OCI-LY7 (cell line): ENCODE results near the gene NRXN2. TPM values are rescaled to one million over a fixed set of nuclear protein-coding genes. Genes with fewer than 3 reads are reported as not detected.

ENCODE experiments used
- BruUV-seq: library from RNA; stranded (reverse); fragments of 400-500 nt; replicated peaks from 2 replicates; lab custom pipeline; 2021; lab: Mats Ljungman, UMichigan
- CTCF ChIA-PET: fragments of 300-600 bp; sonication (Branson Sonifier 250); formaldehyde crosslinking; loops from one replicate; lab custom pipeline; 2022; ENCODE audit warnings: antibody characterized with exemption; ENCODE audit not compliant: unreplicated experiment; lab: Charles Lee
- POLR2A ChIA-PET: fragments of 300-600 bp; sonication (Branson Sonifier 250); formaldehyde crosslinking; loops from one replicate; lab custom pipeline; 2022; ENCODE audit warnings: antibody characterized with exemption; lab: Charles Lee
- DNase-seq: peaks from one replicate; pipeline ENCODE4 v3.0.0-alpha.2; 2015; ENCODE audit warnings: low spot score
- H2AFZ ChIP-seq: fragments of 200-600 bp; sonication (generic), shearing (Covaris generic); 2 replicates; pipeline ENCODE4 v1.6.1; 2014; ENCODE audit warnings: mild to moderate bottlenecking, antibody characterized with exemption, low read length, moderate library complexity
- H3K27ac ChIP-seq: fragments of 200-600 bp; sonication (generic); 2 replicates; pipeline ENCODE4 v1.5.1; 2014; ENCODE audit warnings: mixed run types, low read depth, mild to moderate bottlenecking, moderate library complexity, low read length, inconsistent platforms; ENCODE audit not compliant: poor library complexity, severe bottlenecking
- H3K36me3 ChIP-seq: fragments of 200-600 bp; sonication (generic); 2 replicates; pipeline ENCODE4 v1.6.1; 2014; ENCODE audit warnings: mild to moderate bottlenecking, antibody characterized with exemption, low read length, moderate library complexity, mixed read lengths; ENCODE audit not compliant: insufficient read depth
- H3K4me1 ChIP-seq: fragments of 200-600 bp; sonication (generic); 2 replicates; pipeline ENCODE4 v1.5.1; 2014; ENCODE audit warnings: mild to moderate bottlenecking, low read length; ENCODE audit not compliant: insufficient read depth, poor library complexity, severe bottlenecking
- H3K4me2 ChIP-seq: fragments of 200-600 bp; sonication (generic); 2 replicates; pipeline ENCODE4 v1.6.1; 2014; ENCODE audit warnings: mild to moderate bottlenecking, low read length
- H3K4me3 ChIP-seq: fragments of 200-600 bp; sonication (generic); 2 replicates; pipeline ENCODE4 v1.5.1; 2014; ENCODE audit warnings: mild to moderate bottlenecking, low read depth, low read length; ENCODE audit not compliant: poor library complexity, severe bottlenecking
- H3K79me2 ChIP-seq: fragments of 200-600 bp; sonication (generic); 2 replicates; pipeline ENCODE4 v1.6.1; 2016; ENCODE audit warnings: low read depth, mild to moderate bottlenecking, low read length, moderate library complexity, mixed read lengths; ENCODE audit not compliant: insufficient read depth
- H3K9me2 ChIP-seq: fragments of 200-600 bp; sonication (generic); 2 replicates; pipeline ENCODE4 v1.6.1; 2016; ENCODE audit warnings: mild to moderate bottlenecking, low read length, mixed read lengths; ENCODE audit not compliant: insufficient read depth
- H3K9me3 ChIP-seq: fragments of 200-600 bp; sonication (generic); 2 replicates; pipeline ENCODE4 v1.6.1; 2014; ENCODE audit warnings: mild to moderate bottlenecking, mixed run types, low read length, mixed read lengths
- H4K20me1 ChIP-seq: fragments of 200-600 bp; sonication (generic); 2 replicates; pipeline ENCODE4 v1.6.1; 2014; ENCODE audit warnings: mild to moderate bottlenecking, antibody characterized with exemption, low read length, moderate library complexity, mixed read lengths; ENCODE audit not compliant: insufficient read depth
- CTCF ChIP-seq: fragments of 200-600 bp; sonication (generic); conservative IDR thresholded peaks from 2 replicates; pipeline ENCODE4 v1.5.1; 2014; ENCODE audit warnings: mild to moderate bottlenecking, antibody characterized with exemption, low read length, moderate library complexity, mixed read lengths
- EZH2phosphoT487 ChIP-seq: fragments of 200-600 bp; sonication (generic); IDR thresholded peaks from 2 replicates; pipeline ENCODE4 v1.6.1; 2018; ENCODE audit warnings: low read depth, borderline replicate concordance, mild to moderate bottlenecking, mixed run types, antibody characterized with exemption, low read length, moderate library complexity, mixed read lengths
- intact Hi-C: fragments of 100-400 bp; cut with micrococcal nuclease; formaldehyde crosslinking; loops from one replicate; pipeline ENCODE4 v1.10.0; 2022; ENCODE audit not compliant: unreplicated experiment
- total RNA-seq, 2 experiments: library from RNA; depleted of rRNA in 1 of 2; stranded (reverse); fragments of >200 nt in 1 of 2; shearing (Covaris generic) in 1 of 2; gene quantifications; 2 replicates each; pipeline ENCODE4 v1.2.3, GENCODE V29; 2014 to 2022

Gene NRXN2
- total RNA-seq, 2 experiments from 2014 or later = 2.4 to 3.3 TPM

GRCh38 chr11:64758330-64759079 is 35.5 kb upstream of the NRXN2 start:
- DNase-seq = no peak
- no peaks in the 10 kb centered on the region for H4K20me1 ChIP-seq
- H3K9me3 ChIP-seq = no peaks in the 10 kb centered on the region
- peaks cover 18% of the 10 kb centered on the region for H3K36me3 ChIP-seq
- no peak overlapping the region for H3K27ac ChIP-seq
- ChIA-PET POLR2A (no interaction called here), CTCF (no interaction called here)
- H3K4me3 ChIP-seq = no peak overlapping the region
- H3K4me2 ChIP-seq = no peak overlapping the region
- no TSS peak for BruUV-seq
- H3K79me2 ChIP-seq = no peaks in the 10 kb centered on the region
- H3K9me2 ChIP-seq = no peaks in the 10 kb centered on the region
- peaks cover 29% of the 10 kb centered on the region for H3K4me1 ChIP-seq
- intact Hi-C loops = no loop called here
- TF ChIP-seq EZH2phosphoT487 (no peak), CTCF (no peak)
- H2AFZ ChIP-seq = no peak overlapping the region

GRCh38 chr11:64757549-64758329 is 34.7 kb upstream of the NRXN2 start:
- ChIA-PET POLR2A (no interaction called here), CTCF (no interaction called here)
- no peak for DNase-seq
- Histone ChIP-seq H3K9me2 (no peaks in the 10 kb centered on the region), H2AFZ (no peak overlapping the region), H3K79me2 (no peaks in the 10 kb centered on the region), H3K36me3 (peaks cover 10% of the 10 kb centered on the region), H3K9me3 (no peaks in the 10 kb centered on the region), H3K27ac (no peak overlapping the region), H3K4me2 (no peak overlapping the region), H3K4me3 (no peak overlapping the region), H4K20me1 (no peaks in the 10 kb centered on the region), H3K4me1 (peaks cover 21% of the 10 kb centered on the region)
- intact Hi-C loops = no loop called here
- TF ChIP-seq EZH2phosphoT487 (no peak), CTCF (no peak)
- BruUV-seq = no TSS peak
